Stimulated activated CD8-positive, alpha-beta memory T cell treated with anti-CD3 and anti-CD28 coated beads, Interleukin-15, amount 100 ng/mL, for 24 hours (primary cell): ENCODE data around the gene SLC4A1AP.
A peak's percentile ranks its signal among the peaks of the same experiment; 100 is the strongest.
"Not testable (repeated sequence)": the region's sequence is repeated elsewhere in the genome, so short reads cannot be mapped to it uniquely, and the experiment has no call there.

Experiments
- DNase-seq: peaks from one replicate; pipeline ENCODE4 v3.0.0-alpha.2; 2020; ENCODE audit warnings: low read depth

SLC4A1AP gene

GRCh38 chr2:27652790-27653189, 10.9 kb upstream of the SLC4A1AP start:
- no peak for DNase-seq

- DNase-seq: no peak
Observed at GRCh38 chr2:27653397-27653796, 10.3 kb upstream of the SLC4A1AP start.

GRCh38 chr2:27655155-27655951, 8.3 kb upstream of the SLC4A1AP start:
- DNase-seq: no peak

GRCh38 chr2:27661371-27661770, 2.3 kb upstream of the SLC4A1AP start:
- DNase-seq: no peak

- no peak for DNase-seq
Observed at GRCh38 chr2:27664154-27664574, 475 bp downstream of the SLC4A1AP start.

GRCh38 chr2:27664622-27665363, 1.1 kb downstream of the SLC4A1AP start:
- DNase-seq: no peak

- DNase-seq: no peak
Observed at GRCh38 chr2:27667446-27667845, 3.8 kb downstream of the SLC4A1AP start.

- DNase-seq: no peak
Observed at GRCh38 chr2:27671235-27671634, 7.5 kb downstream of the SLC4A1AP start.

- no peak for DNase-seq
Observed at GRCh38 chr2:27672723-27673486, 9.2 kb downstream of the SLC4A1AP start.

GRCh38 chr2:27680571-27680970, 16.9 kb downstream of the SLC4A1AP start:
- no peak for DNase-seq

GRCh38 chr2:27681841-27682240, 18.2 kb downstream of the SLC4A1AP start:
- no peak for DNase-seq

GRCh38 chr2:27682334-27682771, 18.7 kb downstream of the SLC4A1AP start:
- not testable (repeated sequence) for DNase-seq

- DNase-seq: peak; percentile 58
Observed at GRCh38 chr2:27683390-27684071, 19.8 kb downstream of the SLC4A1AP start.

GRCh38 chr2:27685006-27685405, 21.3 kb downstream of the SLC4A1AP start:
- DNase-seq: not testable (repeated sequence)

- no peak for DNase-seq
Observed at GRCh38 chr2:27685577-27685976, 21.9 kb downstream of the SLC4A1AP start.

GRCh38 chr2:27687232-27687631, 23.5 kb downstream of the SLC4A1AP start:
- no peak for DNase-seq

- DNase-seq: no peak
Observed at GRCh38 chr2:27689424-27689823, 25.7 kb downstream of the SLC4A1AP start.

GRCh38 chr2:27690052-27690451, 26.4 kb downstream of the SLC4A1AP start:
- DNase-seq: no peak

GRCh38 chr2:27697660-27698059, 34.0 kb downstream of the SLC4A1AP start:
- no peak for DNase-seq

GRCh38 chr2:27701676-27702075, 38.0 kb downstream of the SLC4A1AP start:
- DNase-seq: no peak

GRCh38 chr2:27702302-27702701, 38.6 kb downstream of the SLC4A1AP start:
- no peak for DNase-seq
